Stimulated activated CD4-positive, alpha-beta T cell treated with anti-CD3 and anti-CD28 coated beads, Interleukin-1b, Interleukin-23, amount 100 ng/mL, for 1 hour (primary cell): Measurements from ENCODE around the gene GBE1.

ENCODE experiments used
- DNase-seq, 2 donors: peaks; one replicate each; pipeline ENCODE4 v3.0.0-alpha.2; 2020; ENCODE audit warnings: low read depth in 2 of 2

Gene GBE1

DNA sequence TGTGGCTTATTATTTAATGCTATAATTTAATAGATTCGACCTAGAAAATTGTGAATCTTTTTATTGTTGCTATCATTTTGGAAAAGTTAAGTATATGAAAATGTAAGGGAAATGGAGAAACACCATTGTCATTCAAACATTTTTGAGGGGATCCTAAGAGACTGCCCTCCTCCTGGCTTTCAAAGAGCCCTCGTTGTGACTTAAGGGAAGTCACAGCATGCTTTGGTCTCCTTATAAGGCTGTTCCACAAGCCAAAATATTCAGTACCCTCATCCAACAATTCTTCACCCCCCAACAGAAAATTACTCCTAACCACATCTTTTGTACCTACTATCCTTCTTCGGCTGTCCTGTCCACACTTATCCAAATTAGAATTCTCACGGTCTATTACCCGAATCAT is 140.2 kb downstream of the GBE1 start:
- DNase-seq: no peak

DNA sequence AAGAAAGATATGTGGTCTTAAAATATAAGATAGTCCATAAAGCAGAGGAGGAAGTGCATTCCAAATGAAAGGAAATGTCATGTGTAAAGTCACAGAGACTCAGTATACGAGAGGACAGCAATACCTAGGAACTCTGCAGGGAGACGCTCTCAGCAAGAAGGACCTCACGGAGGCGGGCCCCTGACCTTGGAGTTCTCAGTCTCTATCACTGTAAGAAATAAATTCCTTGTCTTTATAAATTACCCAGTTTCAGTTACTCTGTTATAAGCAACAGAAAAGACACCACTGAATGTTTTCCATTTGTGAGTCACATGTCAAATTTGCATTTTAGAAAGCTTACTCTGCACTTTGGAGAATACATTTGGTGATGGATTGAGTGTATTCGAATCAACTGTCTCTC is 140.6 kb downstream of the GBE1 start:
- no peak for DNase-seq

DNA sequence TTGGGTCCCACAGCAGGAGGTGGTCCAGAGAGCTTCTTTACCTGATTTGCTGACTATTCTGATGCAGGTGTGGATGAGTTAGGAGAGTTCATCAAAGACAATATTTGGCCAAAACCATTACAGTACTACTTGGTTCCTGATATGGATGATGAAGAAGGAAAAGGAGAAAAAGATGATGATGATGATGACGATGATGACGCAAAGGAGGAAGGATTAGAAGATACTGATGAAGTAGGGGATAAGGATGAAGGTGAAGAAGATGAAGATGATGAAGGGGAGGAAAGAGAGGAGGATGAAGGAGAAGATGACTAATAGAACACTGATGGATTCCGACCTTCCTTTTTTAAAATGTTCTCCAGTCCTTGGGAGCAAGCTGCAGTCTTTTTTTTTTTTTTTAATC is 148.7 kb downstream of the GBE1 start:
- no peak for DNase-seq

DNA sequence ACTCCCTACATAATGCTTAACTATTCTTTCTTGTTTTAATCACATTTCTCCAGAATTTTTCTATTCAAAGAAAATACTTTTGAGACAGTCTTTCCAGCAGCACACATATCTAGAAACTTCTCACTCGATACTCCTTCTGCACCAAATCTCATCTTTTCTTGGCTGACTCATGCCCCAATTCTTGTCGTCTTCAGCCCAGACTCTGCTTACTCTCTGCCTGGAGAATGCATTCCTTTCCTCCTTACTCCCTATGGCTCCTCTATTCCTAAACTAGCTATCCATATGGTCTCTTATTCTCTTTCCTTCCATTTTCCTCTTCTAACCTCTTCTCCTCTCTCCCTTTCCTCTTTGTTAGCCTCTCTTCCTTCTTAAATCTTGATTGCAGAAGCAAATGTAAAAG is 158.7 kb downstream of the GBE1 start:
- DNase-seq: no peak

DNA sequence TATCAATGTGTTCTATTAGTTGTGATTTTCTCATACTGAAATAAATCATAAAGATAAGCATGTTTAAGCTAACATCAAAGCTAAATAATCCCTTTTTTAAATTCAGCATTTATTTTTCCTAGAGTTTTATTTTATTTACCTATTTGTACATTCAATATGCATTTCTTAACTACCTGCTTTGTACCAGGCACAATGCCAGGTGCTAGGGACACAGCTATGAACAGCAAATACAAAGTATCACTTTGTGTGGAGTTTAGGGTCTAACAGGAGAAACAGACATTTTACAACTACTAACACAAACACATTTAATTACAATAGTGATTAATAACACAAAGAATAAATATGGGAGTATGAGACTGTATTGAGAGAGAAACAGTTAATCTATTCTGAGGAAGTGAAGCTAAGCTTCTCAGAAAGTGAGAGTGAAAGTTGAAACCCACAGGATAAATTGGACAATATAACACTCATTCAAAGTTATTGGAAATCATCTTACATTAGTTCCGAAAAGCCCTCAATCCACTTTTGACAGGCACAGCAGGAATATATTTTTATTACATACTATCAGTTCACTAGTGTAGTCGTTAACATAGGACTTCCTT is 159.6 kb downstream of the GBE1 start:
- DNase-seq: no peak

DNA sequence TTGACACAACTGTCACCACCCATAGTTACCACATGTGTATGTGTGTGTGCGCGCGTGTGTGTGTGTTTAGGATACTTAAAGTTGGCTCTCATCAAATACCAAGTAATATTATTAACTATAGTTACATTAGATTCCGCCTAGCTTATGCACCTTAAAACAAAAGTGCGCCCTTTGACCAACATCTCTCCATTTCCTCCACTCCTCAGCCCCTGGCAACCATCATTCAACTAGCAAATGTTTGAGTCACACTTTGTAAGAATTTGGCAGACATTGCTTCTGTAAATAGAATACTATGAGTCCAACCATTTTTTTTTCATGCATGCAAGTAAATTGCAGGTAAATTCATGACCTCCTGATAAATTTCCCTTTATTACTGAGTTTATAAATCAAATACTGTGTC is 169.3 kb downstream of the GBE1 start:
- no peak for DNase-seq

DNA sequence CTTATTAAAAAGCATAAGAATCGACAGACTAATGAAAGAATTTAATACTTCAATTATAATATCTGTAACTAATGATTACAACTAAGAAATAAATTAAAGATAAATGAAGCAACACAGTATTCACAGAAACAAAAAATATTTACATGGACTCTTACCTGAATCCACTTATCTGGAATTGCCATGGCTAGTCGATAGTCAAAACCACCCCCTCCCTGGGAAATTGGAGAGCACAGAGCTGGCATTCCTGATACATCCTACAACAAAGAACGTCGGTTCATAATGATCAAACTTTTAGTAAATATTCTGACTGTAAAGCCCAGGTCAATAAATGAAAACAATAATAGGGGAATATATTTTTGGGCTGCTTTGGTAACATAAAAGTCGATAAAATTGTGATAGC is 175.5 kb downstream of the GBE1 start:
- no peak for DNase-seq

DNA sequence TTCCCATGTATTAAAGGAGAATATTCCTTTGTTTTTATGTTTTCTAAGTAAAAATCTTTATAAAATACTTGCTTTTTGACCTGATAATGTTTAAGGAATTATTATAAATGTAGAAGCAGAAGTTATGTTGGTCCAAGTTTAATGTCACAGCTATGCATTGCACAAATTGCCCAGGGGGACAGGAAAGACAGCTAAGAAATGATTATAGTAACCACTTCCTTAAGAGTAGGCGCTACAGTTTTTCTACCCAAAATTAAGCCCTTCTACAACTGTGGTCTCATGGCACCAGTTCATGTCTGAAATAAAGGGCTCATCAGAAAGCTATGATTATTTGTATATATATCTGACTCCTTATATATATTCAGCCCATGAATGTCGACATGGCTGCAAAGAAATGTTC is 176.4 kb downstream of the GBE1 start:
- DNase-seq: no peak

DNA sequence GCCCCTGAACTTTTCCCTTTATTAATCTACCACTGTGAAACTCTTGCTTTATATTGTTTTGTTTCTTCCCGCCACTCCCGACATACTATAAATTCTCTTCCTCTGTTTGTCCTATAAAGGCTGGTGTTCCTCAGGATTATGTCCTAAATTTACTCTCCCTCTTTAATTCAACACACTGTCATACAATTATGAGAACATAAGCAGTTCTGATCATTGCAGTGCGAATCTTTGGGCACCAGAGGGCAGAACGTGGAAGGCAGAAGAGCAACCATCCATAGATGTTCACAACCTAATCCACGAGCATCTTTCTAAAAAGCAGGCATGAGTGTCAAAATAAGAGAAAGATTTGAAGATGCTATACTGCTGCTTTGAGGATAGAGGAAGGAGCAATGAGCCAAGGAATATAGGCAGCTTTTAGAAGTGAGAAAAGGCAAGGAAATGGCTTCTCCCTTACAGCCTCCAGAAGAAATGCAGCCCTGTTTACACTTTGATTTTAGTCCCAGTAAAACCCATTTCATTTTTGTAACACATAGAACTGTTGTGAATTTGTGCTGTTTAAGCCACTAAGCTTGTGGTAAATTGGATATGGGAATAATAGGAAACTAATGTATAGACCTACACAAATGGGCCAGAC is 179.4 kb downstream of the GBE1 start:
- DNase-seq: no peak

DNA sequence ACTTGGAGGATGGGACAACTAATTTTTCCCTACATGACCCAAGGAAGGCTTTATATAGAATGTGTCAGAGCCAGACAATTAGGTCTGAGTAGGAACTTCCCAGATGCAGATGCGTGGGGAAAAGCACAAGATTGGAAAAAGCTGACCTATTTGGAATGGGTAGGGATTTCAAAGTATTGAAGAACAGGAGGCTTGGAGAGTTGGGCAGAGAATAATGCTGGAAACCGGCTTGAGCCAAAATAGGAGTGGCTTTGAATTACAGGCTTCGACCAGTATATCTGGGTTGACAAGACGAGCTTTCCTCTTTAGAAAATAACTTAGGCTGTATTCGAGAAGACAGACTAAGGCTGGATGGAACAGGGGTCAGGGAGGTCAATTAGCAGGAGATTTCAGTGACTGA is 181.1 kb downstream of the GBE1 start:
- no peak for DNase-seq

DNA sequence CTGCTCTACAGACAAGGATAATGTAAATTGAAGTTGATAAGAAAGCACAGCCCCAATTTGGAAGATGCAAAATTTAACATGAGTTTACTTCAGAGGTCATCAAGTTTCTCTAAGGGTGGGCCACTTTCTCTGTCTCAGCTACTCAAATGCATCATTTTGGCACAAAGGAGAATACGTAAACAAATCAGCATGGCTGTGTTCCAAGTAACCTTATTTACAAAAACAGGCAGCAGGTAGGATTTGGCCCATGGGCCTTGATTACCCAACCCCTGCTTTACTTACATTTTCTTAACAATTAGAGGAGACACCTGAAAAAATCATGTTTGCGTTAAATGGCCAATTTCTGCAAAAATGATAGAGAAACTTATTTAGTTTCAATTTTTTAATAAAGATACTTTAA is 181.7 kb downstream of the GBE1 start:
- DNase-seq: no peak

DNA sequence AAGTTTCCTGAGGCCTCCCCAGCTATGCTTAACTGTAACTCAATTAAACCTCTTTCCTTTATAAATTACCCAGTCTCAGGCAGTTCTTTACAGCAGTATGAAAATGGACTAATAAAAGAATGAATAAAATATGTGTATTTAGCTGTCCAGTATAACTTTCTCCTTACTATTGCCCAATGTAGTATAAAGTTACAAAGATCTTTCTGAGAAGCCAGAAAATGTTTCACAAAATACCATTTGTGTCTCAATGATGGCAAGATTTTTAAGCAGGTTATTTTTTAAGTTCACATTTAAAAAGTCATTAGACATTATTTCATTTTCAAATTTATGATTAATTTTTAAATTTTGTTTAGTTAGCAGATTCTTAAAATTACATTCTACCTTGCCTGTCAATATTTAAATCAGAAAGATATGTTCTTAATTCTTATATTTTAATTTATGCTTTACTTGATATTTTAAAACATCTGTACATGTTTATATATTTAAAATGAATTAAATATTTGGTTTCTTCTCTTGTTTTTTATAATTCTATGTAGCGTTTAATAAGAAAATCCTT is 189.2 kb downstream of the GBE1 start:
- DNase-seq: no peak

DNA sequence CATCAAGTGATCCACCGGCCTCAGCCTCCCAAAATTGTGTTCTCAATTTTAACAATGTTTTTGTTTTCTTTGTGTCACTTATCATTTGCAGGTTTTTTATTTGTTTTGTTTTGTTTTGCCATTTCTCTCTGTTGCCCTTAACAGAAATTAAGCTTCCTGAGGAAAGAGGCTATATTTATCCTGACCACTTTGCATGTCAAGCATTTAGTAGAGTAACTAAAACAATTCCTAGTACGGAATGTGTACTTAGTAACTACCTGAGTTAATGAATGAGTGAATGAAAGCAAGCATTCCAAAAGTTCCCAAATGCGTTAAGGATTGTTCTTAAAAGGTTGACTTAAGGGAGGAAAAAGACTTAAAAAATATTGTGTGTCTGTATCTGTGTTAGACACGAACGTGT is 193.1 kb downstream of the GBE1 start:
- no peak for DNase-seq

DNA sequence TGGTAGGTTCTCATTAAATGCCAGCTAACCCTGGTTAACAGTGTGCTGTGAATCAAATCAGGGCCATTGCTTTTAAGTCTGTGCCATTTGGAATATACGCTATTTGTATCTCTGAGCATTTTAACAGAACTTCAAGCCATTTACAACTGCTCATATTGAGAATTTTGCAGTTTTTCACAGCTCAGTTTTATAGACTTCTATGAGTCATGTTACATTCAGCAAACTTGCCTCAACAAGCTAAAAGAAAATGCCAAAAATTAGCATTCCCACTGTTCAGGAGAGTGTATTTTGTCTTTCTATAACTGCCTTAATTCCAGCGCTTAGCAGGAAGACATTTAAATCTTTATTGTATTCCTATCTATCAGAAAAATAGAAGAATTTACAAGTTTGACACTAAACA is 196.4 kb downstream of the GBE1 start:
- DNase-seq: no peak

DNA sequence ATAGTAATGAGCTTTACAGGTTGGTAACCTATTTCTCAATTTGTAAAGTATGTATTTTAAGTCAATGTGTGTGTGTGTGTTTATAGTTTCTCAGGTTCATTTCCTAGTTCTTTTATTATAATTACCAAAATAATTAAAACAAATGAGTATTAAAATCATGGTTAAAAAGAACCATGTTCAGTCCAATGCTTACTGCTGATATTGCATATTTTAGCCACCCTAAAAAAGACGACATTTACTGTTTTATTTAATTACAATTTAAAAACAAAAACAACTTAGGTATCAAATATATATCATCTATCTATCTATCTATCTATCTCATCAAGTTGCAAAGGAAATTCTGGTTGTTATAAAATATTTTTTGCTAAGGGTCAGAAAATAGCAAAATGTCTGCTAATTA is 203.3 kb downstream of the GBE1 start:
- DNase-seq: no peak

DNA sequence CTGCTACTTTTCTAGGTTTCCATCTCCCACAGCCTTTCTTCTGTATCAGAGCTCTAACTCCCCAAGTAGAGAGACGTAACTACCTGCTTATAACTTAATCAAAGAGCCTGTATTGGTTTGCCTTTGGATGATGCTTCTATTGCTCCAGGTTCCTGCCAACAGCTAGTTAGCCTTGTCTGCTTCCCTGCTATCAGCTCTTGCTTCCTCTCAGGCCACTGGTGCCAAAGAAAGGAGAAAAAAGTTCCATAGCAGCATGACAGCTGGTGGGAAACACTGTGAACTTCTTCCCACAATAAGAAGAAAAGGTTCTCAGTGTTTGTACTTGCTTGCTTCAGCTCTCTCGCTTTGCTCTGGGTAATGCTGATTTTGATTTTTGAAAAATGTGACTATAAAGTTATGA is 206.6 kb downstream of the GBE1 start:
- DNase-seq: no peak

DNA sequence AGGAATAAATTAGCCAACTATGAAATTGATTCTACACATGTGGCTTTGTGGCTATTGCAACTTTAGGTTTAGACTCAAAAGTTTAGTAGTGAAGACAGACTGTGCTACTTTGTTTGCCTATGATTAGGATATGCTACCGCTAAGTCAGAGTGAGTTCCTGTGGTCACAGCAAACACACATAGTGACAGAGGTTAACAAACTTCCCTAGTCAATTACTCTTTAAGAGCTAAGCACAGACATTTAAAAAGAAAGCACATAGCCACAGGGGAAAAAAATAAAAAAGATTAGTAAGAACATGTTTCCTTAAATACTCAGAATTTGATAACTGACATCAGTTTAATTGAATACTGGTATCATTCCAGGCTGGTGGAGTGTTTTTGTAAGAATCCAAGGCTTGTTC is 207.1 kb downstream of the GBE1 start:
- DNase-seq: no peak

DNA sequence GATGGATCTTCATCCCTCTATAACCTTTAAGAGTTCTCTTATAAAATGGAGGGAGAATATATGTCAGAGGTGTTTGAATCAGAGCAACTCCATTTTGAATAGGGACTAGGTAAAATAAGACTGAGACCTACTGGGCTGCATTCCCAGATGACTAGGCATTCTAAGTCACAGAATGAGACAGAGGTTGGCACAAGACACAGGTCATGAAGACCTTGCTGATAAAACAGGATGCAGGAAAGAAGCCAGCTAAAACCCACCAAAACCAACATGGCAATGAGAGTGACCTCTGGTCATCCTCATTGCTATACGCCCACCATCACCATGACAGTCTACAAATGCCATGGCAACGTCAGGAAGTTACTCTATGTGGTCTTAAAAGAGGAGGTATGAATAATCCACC is 211.0 kb downstream of the GBE1 start:
- DNase-seq: no peak

DNA sequence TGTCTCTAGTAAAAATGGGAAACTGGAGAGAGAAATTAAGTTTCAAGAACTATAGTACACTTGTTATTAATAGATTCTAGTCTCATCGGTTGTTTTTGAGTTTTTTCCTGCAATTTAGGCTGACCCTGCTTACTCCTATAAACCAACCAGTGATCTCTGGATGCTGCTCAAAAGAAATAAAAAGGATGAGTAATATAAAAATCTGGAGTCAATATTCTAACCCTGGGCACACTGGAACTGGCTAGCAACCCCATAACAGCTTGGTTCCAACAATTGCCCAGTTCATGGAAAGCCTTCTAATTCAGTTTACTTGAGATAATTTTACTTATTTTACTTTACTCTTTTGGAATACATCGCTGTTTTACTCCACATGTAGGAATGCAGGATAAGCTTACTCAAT is 211.6 kb downstream of the GBE1 start:
- DNase-seq: no peak

DNA sequence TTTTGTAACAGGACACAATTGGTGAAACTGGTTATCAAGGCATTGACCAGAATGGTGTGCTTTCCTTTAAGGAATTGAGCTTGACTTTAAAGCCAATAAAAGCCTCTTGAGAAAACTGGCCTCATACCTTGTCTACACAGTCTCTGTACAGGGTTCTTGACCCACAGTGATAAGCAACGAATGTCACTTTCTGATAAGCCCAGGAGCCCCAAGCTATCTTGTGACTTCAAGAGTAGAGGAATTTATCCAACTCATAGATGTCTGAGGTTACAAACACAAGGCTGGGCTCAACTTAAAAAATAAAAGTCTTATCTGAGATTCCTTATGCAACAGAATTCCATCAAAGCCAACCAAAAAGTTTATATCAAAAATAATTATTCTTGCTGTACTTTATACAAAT is 212.1 kb downstream of the GBE1 start:
- DNase-seq: no peak

DNA sequence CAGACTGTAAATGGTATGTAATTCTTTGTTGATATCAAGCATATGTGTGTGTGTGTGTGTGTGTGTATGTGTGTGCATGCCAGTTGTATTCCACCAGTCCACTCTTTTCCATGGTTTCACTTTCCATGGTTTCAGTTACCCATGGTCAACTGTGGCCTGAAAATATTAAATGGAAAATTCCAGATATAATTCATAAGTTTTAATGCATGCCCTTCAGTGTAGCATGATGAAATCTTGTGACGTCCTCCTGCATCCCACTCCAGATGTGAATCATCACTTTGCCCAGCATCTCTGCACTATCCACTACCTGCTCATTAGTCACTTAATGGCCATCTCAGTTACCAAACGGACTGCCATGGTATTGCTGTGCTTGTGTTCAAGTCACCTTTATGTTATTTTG is 215.9 kb downstream of the GBE1 start:
- DNase-seq: no peak

DNA sequence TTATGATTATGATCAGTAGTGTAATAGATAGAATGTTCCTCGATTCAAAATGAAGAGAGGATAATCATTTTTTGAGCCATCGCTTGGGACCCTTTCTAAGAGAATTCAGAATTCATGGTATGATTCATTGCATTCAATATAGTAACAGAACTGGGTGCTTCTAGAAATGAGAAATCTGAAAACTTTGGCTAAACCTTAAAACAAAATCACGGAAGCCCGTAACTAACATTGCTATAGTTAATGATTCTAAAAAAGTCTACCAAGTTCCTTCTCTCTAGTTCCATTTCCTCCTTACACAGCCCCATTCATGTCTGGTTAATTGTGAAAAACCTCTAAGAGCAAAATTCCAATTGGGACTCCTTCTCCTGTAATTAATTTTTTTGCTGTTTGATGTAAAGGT is 217.1 kb downstream of the GBE1 start:
- DNase-seq: no peak

DNA sequence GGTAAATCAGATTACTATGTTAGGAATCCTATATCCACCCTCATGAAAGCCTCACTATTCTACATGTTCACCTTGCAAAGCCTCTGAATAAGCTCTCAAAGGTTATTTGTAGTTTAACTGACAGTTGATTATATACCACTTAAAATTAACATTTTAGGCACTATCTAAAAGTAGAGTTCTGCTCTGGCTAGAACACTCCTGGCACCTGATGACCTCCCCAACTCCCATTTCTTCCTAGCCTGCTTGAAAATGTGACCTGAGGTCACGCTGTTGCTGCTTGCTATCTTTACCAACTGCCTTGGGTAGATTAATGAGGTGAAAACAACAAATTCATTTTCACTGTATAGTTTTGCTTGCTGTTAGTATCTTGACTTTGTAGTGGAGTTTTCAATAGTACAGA is 220.7 kb downstream of the GBE1 start:
- no peak for DNase-seq

DNA sequence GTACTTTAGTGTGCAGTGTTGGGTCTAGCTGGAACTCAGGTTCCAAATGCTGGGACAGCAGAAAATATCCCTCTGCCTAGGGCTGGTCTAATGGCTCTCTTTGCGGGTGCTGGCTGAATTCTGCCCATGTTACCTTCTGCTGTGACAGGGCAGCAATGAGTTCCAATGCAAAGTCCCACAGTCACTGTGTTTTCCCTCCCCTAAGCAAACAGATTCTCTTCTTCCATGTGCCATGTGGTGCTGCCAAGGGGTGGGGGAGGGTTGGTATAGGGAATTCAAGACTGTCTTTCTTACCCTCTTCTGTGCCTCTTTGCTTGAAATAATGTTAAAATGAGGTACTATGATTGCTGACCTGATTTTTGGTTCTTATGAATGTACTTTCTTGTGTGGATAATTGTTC is 229.6 kb downstream of the GBE1 start:
- no peak for DNase-seq
